Subcutaneous abdominal adipose tissue (tissue), 5 donors: Measurements from ENCODE around the gene MIA.
A peak's percentile ranks its signal among the peaks of the same experiment; 100 is the strongest.

ENCODE experiments used
- H3K27ac ChIP-seq: one replicate; pipeline ENCODE4 v1.7.0; 2013; ENCODE audit warnings: low read depth, mild to moderate bottlenecking, inconsistent platforms, low read length, moderate library complexity
- H3K27me3 ChIP-seq, 5 donors: one replicate each; pipeline ENCODE4 v1.7.0; 2013; ENCODE audit warnings: low read length in 5 of 5, inconsistent platforms in 1 of 5; ENCODE audit not compliant: control insufficient read depth in 5 of 5, insufficient read depth in 4 of 5
- H3K36me3 ChIP-seq, 5 donors: one replicate each; pipeline ENCODE4 v1.7.0; 2013; ENCODE audit warnings: low read length in 5 of 5; ENCODE audit not compliant: control insufficient read depth in 5 of 5, insufficient read depth in 5 of 5
- H3K4me1 ChIP-seq, 5 donors: one replicate each; pipeline ENCODE4 v1.7.0; 2013; ENCODE audit warnings: low read length in 5 of 5, mild to moderate bottlenecking in 3 of 5, moderate library complexity in 1 of 5; ENCODE audit not compliant: control insufficient read depth in 5 of 5, insufficient read depth in 5 of 5
- H3K4me3 ChIP-seq, 5 donors: one replicate each; pipeline ENCODE4 v1.7.0; 2013; ENCODE audit warnings: low read length in 5 of 5, low read depth in 1 of 5
- H3K9ac ChIP-seq, 5 donors: one replicate each; pipeline ENCODE4 v1.7.0; 2013; ENCODE audit warnings: low read length in 5 of 5, mild to moderate bottlenecking in 4 of 5, moderate library complexity in 3 of 5
- H3K9me3 ChIP-seq, 5 donors: one replicate each; pipeline ENCODE4 v1.7.0; 2013; ENCODE audit warnings: low read length in 5 of 5; ENCODE audit not compliant: control insufficient read depth in 5 of 5
- donor health status: healthy.
- donor health status: healthy.
- donor health status: healthy.
- donor health status: healthy.
- donor health status: healthy.

Gene MIA

DNA sequence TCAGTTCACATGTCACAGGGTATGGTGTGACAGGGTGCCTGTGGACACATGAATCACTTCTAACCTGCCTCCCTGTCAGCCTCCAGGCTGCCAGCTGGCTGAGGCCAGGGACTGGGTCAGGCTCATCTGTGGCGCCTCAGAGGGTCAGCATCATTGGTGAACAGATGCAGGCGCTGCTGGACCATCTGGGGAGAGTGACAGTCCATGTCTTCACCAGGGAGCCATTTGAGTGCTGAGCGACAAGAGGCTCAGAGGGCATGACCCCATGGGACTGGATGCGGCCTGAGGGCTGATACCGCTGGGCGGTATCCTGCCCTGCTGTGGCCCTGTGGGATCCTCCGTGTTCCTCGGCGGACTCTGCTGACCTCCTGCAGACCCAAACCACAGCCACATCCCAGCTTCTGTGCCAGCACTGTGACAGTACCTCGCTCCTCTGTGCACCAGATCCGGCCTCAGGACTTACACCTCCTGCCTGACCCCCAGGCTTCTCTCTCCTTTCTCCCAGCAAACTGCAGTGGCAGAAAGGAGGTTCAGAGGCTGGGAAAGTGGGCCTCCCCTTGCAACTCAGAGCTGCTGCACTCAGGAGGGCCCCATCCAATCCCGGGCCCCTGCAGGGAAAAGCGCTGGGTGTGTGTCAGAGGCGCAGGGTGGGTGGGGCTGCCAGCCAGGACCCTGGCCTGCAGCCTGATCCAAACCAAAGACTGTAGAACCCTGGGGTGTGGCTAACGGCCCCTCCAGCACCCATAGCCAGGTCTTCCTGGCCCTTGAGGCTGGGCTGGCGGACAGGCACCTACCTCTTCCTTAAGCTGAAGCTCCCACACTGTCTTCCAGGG lies 35.2 kb upstream of the MIA start:
- Histone ChIP-seq H3K27ac (peak overlapping the region; percentile 54), H3K36me3 (peaks cover 0 to 69% (median 63%) of the 10 kb centered on the region in 5 donors), H3K9me3 (no peaks in the 10 kb centered on the region), H3K27me3 (no peaks in the 10 kb centered on the region), H3K4me3 (peak overlapping the region in 2 of 5 donors; percentile 24 to 36), H3K4me1 (peaks cover 0 to 17% (median 15%) of the 10 kb centered on the region in 5 donors), H3K9ac (peak overlapping the region in 1 of 5 donors; percentile 19)

- Histone ChIP-seq H3K4me3 (peak overlapping the region in 2 of 5 donors; percentile 11 to 32), H3K9ac (no peak overlapping the region)
These were observed 34.6 kb upstream of the MIA start for GRCh38 chr19:40740747-40741146.

DNA sequence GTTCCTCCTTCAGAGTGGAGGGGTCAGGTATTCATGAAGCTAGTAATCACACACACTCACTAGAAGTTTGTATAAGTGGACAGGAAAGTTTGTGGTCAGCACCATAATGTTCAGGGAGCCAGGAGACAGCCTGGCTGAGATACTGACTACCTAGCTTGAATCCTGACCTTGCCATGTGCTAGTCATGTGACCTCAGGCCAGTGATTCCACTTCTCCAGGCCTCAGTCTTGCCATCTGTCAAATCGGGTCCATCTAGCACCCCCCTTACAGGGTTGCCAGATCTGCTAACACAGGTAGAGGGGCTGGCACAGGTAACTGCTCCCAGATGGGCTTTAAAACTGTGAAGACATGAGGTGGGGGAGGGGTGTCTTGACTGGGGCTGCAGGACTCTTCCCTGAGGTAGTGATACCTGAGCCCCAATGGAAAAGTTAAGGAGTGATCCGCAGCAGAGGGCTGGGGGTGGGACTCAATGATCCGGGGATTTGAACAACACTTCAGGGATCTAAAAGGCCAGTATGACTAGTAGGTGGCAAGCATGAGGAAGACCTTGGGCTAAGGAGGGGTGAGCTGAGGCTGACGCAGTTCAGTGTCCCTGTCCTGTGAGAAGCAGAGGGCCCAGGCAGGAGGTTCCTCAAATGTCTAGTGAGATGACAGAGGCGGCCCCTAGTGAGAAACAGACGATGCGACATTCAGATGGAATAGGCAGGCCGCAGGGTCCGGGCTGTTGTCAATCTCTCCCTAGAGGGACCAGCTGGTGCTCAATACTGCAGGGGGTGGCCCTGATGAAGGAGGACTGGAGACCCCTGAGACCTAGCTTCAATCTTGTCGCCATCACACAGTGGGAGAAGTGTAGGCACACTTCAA lies 33.6 kb upstream of the MIA start:
- no peaks in the 10 kb centered on the region for H3K9me3 ChIP-seq
- no peaks in the 10 kb centered on the region for H3K27me3 ChIP-seq
- H3K36me3 ChIP-seq, result peaks cover 0 to 53% (median 47%) of the 10 kb centered on the region in 5 donors
- peaks cover 0 to 21% (median 20%) of the 10 kb centered on the region in 5 donors for H3K4me1 ChIP-seq
- no peak overlapping the region for H3K27ac ChIP-seq
- no peak overlapping the region for H3K4me3 ChIP-seq
- no peak overlapping the region for H3K9ac ChIP-seq

More at GRCh38 chr19:40740747-40741146, 34.6 kb upstream of the MIA start:
- Histone ChIP-seq H3K27me3 (no peaks in the 10 kb centered on the region), H3K9me3 (no peaks in the 10 kb centered on the region), H3K4me1 (peaks cover 0 to 21% (median 20%) of the 10 kb centered on the region in 5 donors), H3K27ac (peak overlapping the region; percentile 54), H3K36me3 (peaks cover 0 to 62% (median 56%) of the 10 kb centered on the region in 5 donors)

GRCh38 chr19:40742477-40742876 lies 32.8 kb upstream of the MIA start:
- Histone ChIP-seq H3K27me3 (no peaks in the 10 kb centered on the region), H3K9ac (no peak overlapping the region), H3K4me3 (no peak overlapping the region), H3K27ac (no peak overlapping the region), H3K4me1 (peaks cover 0 to 21% (median 20%) of the 10 kb centered on the region in 5 donors), H3K36me3 (peaks cover 0 to 45% (median 40%) of the 10 kb centered on the region in 5 donors), H3K9me3 (no peaks in the 10 kb centered on the region)

- Histone ChIP-seq H3K27me3 (no peaks in the 10 kb centered on the region), H3K9ac (no peak overlapping the region), H3K9me3 (no peaks in the 10 kb centered on the region), H3K4me3 (no peak overlapping the region), H3K4me1 (peaks cover 0 to 21% (median 20%) of the 10 kb centered on the region in 5 donors), H3K36me3 (peaks cover 0 to 42% (median 37%) of the 10 kb centered on the region in 5 donors), H3K27ac (no peak overlapping the region)
These were observed 32.4 kb upstream of the MIA start for GRCh38 chr19:40742886-40743285.

DNA sequence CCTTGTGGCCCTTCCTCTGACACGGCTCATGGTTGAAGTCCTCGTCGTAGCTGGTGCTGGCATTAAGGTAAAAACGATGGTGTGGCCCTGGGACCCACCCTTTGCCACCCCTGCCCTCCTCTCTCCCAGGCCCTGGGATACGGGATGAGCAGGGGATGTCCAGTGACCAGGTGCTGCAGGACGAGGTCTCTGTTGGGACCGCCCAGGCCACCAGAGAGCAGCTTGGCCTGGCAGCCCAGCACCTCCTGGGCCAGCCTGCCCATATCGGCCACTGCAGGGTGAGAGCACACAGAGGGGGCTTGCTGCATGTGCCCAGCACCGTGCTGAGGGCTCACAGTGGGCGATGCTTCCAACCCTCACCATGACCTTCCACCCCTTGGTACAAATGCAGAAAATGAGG lies 31.4 kb upstream of the MIA start:
- Histone ChIP-seq H3K27me3 (no peaks in the 10 kb centered on the region), H3K4me1 (peaks cover 0 to 28% (median 25%) of the 10 kb centered on the region in 5 donors), H3K9me3 (no peaks in the 10 kb centered on the region), H3K27ac (no peak overlapping the region), H3K9ac (no peak overlapping the region), H3K36me3 (peaks cover 0 to 36% (median 30%) of the 10 kb centered on the region in 5 donors), H3K4me3 (no peak overlapping the region)

GRCh38 chr19:40744554-40745401 lies 30.5 kb upstream of the MIA start:
- no peaks in the 10 kb centered on the region for H3K9me3 ChIP-seq
- H3K4me1 ChIP-seq, result peaks cover 0 to 33% (median 32%) of the 10 kb centered on the region in 5 donors
- H3K4me3 ChIP-seq, result no peak overlapping the region
- H3K27me3 ChIP-seq, result no peaks in the 10 kb centered on the region
- no peak overlapping the region for H3K27ac ChIP-seq
- no peak overlapping the region for H3K9ac ChIP-seq
- peaks cover 0 to 27% (median 21%) of the 10 kb centered on the region in 5 donors for H3K36me3 ChIP-seq

DNA sequence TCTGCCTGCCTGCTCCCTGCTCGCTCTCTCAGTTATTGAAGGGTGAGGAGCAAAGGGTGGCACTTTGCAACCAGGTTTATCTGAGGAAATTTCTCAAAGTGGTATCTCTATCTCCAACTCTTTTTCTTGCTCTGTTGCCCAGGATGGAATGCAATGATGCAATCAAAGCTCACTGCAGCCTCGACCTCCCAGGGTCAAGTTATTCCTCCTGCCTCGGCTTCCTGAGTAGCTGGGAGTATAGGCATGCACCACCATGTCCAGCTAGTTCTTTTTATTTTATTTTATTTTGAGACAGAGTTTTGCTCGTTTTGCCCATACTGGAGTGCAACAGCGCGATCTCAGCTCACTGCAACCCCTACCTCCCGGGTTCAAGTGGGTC lies 29.9 kb upstream of the MIA start:
- Histone ChIP-seq H3K36me3 (peaks cover 0 to 21% (median 15%) of the 10 kb centered on the region in 5 donors), H3K27me3 (no peaks in the 10 kb centered on the region), H3K9ac (no peak overlapping the region), H3K4me1 (peaks cover 0 to 32% (median 29%) of the 10 kb centered on the region in 5 donors), H3K9me3 (no peaks in the 10 kb centered on the region), H3K4me3 (no peak overlapping the region), H3K27ac (no peak overlapping the region)

DNA sequence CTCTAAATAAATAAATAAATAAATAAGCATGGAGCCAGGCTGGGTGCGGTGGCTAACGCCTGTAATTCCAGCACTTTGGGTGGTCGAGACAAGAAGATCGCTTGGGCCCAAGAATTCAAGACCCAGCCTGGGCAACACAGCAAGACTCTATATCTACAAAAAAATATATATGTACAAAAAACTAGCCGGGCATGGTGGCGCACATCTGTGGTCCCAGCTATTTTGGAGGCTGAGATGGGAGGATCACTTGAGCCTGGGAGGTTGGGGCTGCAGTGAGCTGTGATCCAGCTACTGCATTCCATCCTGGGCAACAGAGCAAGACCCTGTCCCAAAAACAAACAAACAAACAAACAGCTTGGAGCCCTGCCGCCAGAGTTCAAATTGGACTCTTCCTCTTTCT lies 27.8 kb upstream of the MIA start:
- H3K4me1 ChIP-seq, result peaks cover 0 to 40% (median 39%) of the 10 kb centered on the region in 5 donors
- no peaks in the 10 kb centered on the region for H3K9me3 ChIP-seq
- no peaks in the 10 kb centered on the region for H3K27me3 ChIP-seq
- no peak overlapping the region for H3K27ac ChIP-seq
- no peak overlapping the region for H3K9ac ChIP-seq
- H3K36me3 ChIP-seq, result peaks cover 0 to 11% (median 8%) of the 10 kb centered on the region in 5 donors
- no peak overlapping the region for H3K4me3 ChIP-seq
